Gastrocnemius medialis (tissue), 4 donors: ENCODE measurements around the gene CBY1.

ENCODE experiments used
- CTCF ChIP-seq, 5 experiments: fragments of 450-650 bp in 3 of 5; fragments of 200-600 bp in 2 of 5; sonication (generic) in 2 of 5; IDR thresholded peaks in 4 of 5; conservative IDR thresholded peaks in 1 of 5; 1 replicate in 4 of 5; 2 replicates in 1 of 5; pipeline ENCODE4 v1.5.1; 2016 to 2019; ENCODE audit warnings: antibody characterized with exemption in 5 of 5, mild to moderate bottlenecking in 3 of 5, moderate library complexity in 3 of 5
- POLR2A ChIP-seq, 2 donors: fragments of 450-650 bp; IDR thresholded peaks; one replicate each; pipeline ENCODE4 v1.6.1; 2017; ENCODE audit warnings: antibody characterized with exemption in 2 of 2, mild to moderate bottlenecking in 2 of 2, moderate library complexity in 2 of 2

GRCh38 chr22:38638728-38639127 is 17.7 kb upstream of the CBY1 start:
- no peak for TF ChIP-seq CTCF (IDR thresholded peaks at IDR 0.05 in 4 of 5, conservative IDR thresholded peaks at IDR 0.05 in 1 of 5)
- TF ChIP-seq POLR2A (IDR thresholded peaks at IDR 0.05), result no peak
